Measurements from ENCODE around the gene PHKG2. TPM values are rescaled to one million over a fixed set of nuclear protein-coding genes. Genes with fewer than 3 reads are reported as not detected.

PHKG2 gene
- total and polyA plus RNA-seq, 2 donors = 22.1 to 53.8 TPM

- Histone ChIP-seq H3K36me3 (ENCODE audit: control insufficient read depth in 2 of 2, insufficient read depth in 2 of 2, low read length in 1 of 2) (no peaks in the 10 kb centered on the region), H3K27me3 (ENCODE audit: control insufficient read depth in 2 of 2, insufficient read depth in 1 of 2, low read length in 1 of 2) (no peaks in the 10 kb centered on the region), H3K9me3 (ENCODE audit: control insufficient read depth in 2 of 2, insufficient read depth in 1 of 2, low read length in 1 of 2) (no peaks in the 10 kb centered on the region), H3K4me3 (ENCODE audit: low read length in 2 of 2) (no peak overlapping the region), H3K4me1 (ENCODE audit: control insufficient read depth in 2 of 2, insufficient read depth in 2 of 2, low read length in 2 of 2) (no peaks in the 10 kb centered on the region), H3K27ac (ENCODE audit: low read depth in 1 of 2, low read length in 1 of 2) (no peak overlapping the region)
- WGBS = 94% methylated on average over 7 of the region's 7 CpGs
- no peak for DNase-seq (ENCODE audit: low read depth in 6 of 9, low spot score in 9 of 9)
These were observed 45.4 kb downstream of the PHKG2 start for GRCh38 chr16:30793508-30794069.

- no peaks in the 10 kb centered on the region for H3K9me3 ChIP-seq (ENCODE audit: control insufficient read depth in 2 of 2, insufficient read depth in 1 of 2, low read length in 1 of 2)
- DNase-seq (ENCODE audit: low read depth in 6 of 9, low spot score in 9 of 9) = no peak
- H3K36me3 ChIP-seq (ENCODE audit: control insufficient read depth in 2 of 2, insufficient read depth in 2 of 2, low read length in 1 of 2) = no peaks in the 10 kb centered on the region
- H3K4me1 ChIP-seq (ENCODE audit: control insufficient read depth in 2 of 2, insufficient read depth in 2 of 2, low read length in 2 of 2) = no peaks in the 10 kb centered on the region
- H3K4me3 ChIP-seq (ENCODE audit: low read length in 2 of 2) = no peak overlapping the region
- no peaks in the 10 kb centered on the region for H3K27me3 ChIP-seq (ENCODE audit: control insufficient read depth in 2 of 2, insufficient read depth in 1 of 2, low read length in 1 of 2)
- 98% methylated on average over 3 of the region's 3 CpGs for WGBS
- H3K27ac ChIP-seq (ENCODE audit: low read depth in 1 of 2, low read length in 1 of 2) = no peak overlapping the region
These were observed 46.4 kb downstream of the PHKG2 start for GRCh38 chr16:30794634-30795033.

- Histone ChIP-seq H3K27me3 (ENCODE audit: control insufficient read depth in 2 of 2, insufficient read depth in 1 of 2, low read length in 1 of 2) (no peaks in the 10 kb centered on the region), H3K4me3 (ENCODE audit: low read length in 2 of 2) (no peak overlapping the region), H3K9me3 (ENCODE audit: control insufficient read depth in 2 of 2, insufficient read depth in 1 of 2, low read length in 1 of 2) (no peaks in the 10 kb centered on the region), H3K4me1 (ENCODE audit: control insufficient read depth in 2 of 2, insufficient read depth in 2 of 2, low read length in 2 of 2) (peaks cover 0 to 4% of the 10 kb centered on the region in 2 donors), H3K36me3 (ENCODE audit: control insufficient read depth in 2 of 2, insufficient read depth in 2 of 2, low read length in 1 of 2) (no peaks in the 10 kb centered on the region), H3K27ac (ENCODE audit: low read depth in 1 of 2, low read length in 1 of 2) (no peak overlapping the region)
- no peak for DNase-seq (ENCODE audit: low read depth in 6 of 9, low spot score in 9 of 9)
- 87% methylated on average over 8 of the region's 8 CpGs for WGBS
These were observed 49.6 kb downstream of the PHKG2 start for GRCh38 chr16:30797670-30798309.

Other genes with a start within 250 kb of the PHKG2 start
- gene ZNF768, start 221.9 kb upstream of the PHKG2 start, total RNA-seq = 10.5 TPM
- gene ZNF768, start 221.9 kb upstream of the PHKG2 start, polyA plus RNA-seq = 20.4 TPM
- gene ZNF747, start 213.6 kb upstream of the PHKG2 start, total RNA-seq = 7.3 TPM
- gene ZNF747, start 213.6 kb upstream of the PHKG2 start, polyA plus RNA-seq = 9.8 TPM
- 5.7 TPM for gene ZNF764, start 190.1 kb upstream of the PHKG2 start, total RNA-seq
- gene ZNF764, start 190.1 kb upstream of the PHKG2 start, polyA plus RNA-seq = 8.3 TPM
- gene ZNF688, start 176.7 kb upstream of the PHKG2 start, total RNA-seq = 17.5 TPM
- gene ZNF688, start 176.7 kb upstream of the PHKG2 start, polyA plus RNA-seq = 38.1 TPM
- gene ZNF785, start 162.7 kb upstream of the PHKG2 start, total RNA-seq = 5.0 TPM
- gene ZNF785, start 162.7 kb upstream of the PHKG2 start, polyA plus RNA-seq = 7.8 TPM
- 7.3 TPM for gene ZNF689, start 138.0 kb upstream of the PHKG2 start, total RNA-seq
- 4.3 TPM for gene ZNF689, start 138.0 kb upstream of the PHKG2 start, polyA plus RNA-seq
- 14.3 TPM for gene PRR14, start 97.5 kb upstream of the PHKG2 start, total RNA-seq
- gene PRR14, start 97.5 kb upstream of the PHKG2 start, polyA plus RNA-seq = 139 TPM
- 19.0 TPM for gene FBRS, start 90.0 kb upstream of the PHKG2 start, total RNA-seq
- gene FBRS, start 90.0 kb upstream of the PHKG2 start, polyA plus RNA-seq = 60.8 TPM
- gene SRCAP, start 49.3 kb upstream of the PHKG2 start, total RNA-seq = 6.1 TPM
- gene SRCAP, start 49.3 kb upstream of the PHKG2 start, polyA plus RNA-seq = 8.8 TPM
- 4.8 TPM for gene CFAP119, start 13.6 kb downstream of the PHKG2 start, total RNA-seq
- gene CFAP119, start 13.6 kb downstream of the PHKG2 start, polyA plus RNA-seq = 19.6 TPM
- 42.4 TPM for gene RNF40, start 13.9 kb downstream of the PHKG2 start, total RNA-seq
- 74.8 TPM for gene RNF40, start 13.9 kb downstream of the PHKG2 start, polyA plus RNA-seq
- 5.0 TPM for gene ZNF629, start 38.8 kb downstream of the PHKG2 start, total RNA-seq
- 4.6 TPM for gene ZNF629, start 38.8 kb downstream of the PHKG2 start, polyA plus RNA-seq
- 26.7 TPM for gene BCL7C, start 145.7 kb downstream of the PHKG2 start, total RNA-seq
- gene BCL7C, start 145.7 kb downstream of the PHKG2 start, polyA plus RNA-seq = 29.2 TPM
- 0.38 TPM for gene CTF1, start 148.2 kb downstream of the PHKG2 start, total RNA-seq
- gene CTF1, start 148.2 kb downstream of the PHKG2 start, polyA plus RNA-seq = 3.8 TPM
- 10.2 TPM for gene FBXL19, start 175.1 kb downstream of the PHKG2 start, total RNA-seq
- gene FBXL19, start 175.1 kb downstream of the PHKG2 start, polyA plus RNA-seq = 17.0 TPM
- 12.3 TPM for gene ORAI3, start 200.6 kb downstream of the PHKG2 start, total RNA-seq
- 26.4 TPM for gene ORAI3, start 200.6 kb downstream of the PHKG2 start, polyA plus RNA-seq
- gene SETD1A, start 209.3 kb downstream of the PHKG2 start, total RNA-seq = 2.4 TPM
- 13.1 TPM for gene SETD1A, start 209.3 kb downstream of the PHKG2 start, polyA plus RNA-seq
- 3.5 TPM for gene HSD3B7, start 236.8 kb downstream of the PHKG2 start, total RNA-seq
- 8.4 TPM for gene HSD3B7, start 236.8 kb downstream of the PHKG2 start, polyA plus RNA-seq